22Rv1 (cell line): Measurements from ENCODE around the gene RPN2.

Source experiments
- CTCF ChIP-seq: fragments of 450-650 bp; IDR thresholded peaks from 2 replicates; pipeline ENCODE4 v1.5.1; 2017; ENCODE audit warnings: mild to moderate bottlenecking
- ZFX ChIP-seq: fragments of 450-650 bp; IDR thresholded peaks from 2 replicates; pipeline ENCODE4 v1.6.1; 2017; ENCODE audit warnings: antibody characterized with exemption, borderline replicate concordance

GRCh38 chr20:37204056-37204455 lies 24.9 kb downstream of the RPN2 start:
- TF ChIP-seq CTCF (no peak), ZFX (no peak)
